RWPE2 (cell line): ENCODE data around the gene MSH3.

Source experiments
- ATAC-seq: fragments of 200-7000 bp; cut with Tn5 transposase; 3 replicates; pipeline ENCODE4 v1.9.1; 2021; ENCODE audit warnings: low read depth
- DNase-seq: peaks from one replicate; pipeline ENCODE4 v3.0.0-alpha.2; 2020; ENCODE audit warnings: low spot score
- H3K27ac ChIP-seq: fragments of 450-650 bp; 2 replicates; pipeline ENCODE4 v1.5.1; 2017; ENCODE audit warnings: mild to moderate bottlenecking; ENCODE audit not compliant: poor library complexity, severe bottlenecking
- H3K27me3 ChIP-seq: fragments of 250-450 bp; sonication (Bioruptor Pico); 2 replicates; pipeline ENCODE4 v1.5.1; 2021; ENCODE audit warnings: mild to moderate bottlenecking, moderate library complexity; ENCODE audit not compliant: insufficient read depth, poor library complexity, severe bottlenecking
- H3K36me3 ChIP-seq: fragments of 250-450 bp; sonication (Bioruptor Pico); 2 replicates; pipeline ENCODE4 v1.5.1; 2020; ENCODE audit warnings: low read depth, mild to moderate bottlenecking, moderate library complexity
- H3K4me1 ChIP-seq: fragments of 250-450 bp; sonication (Bioruptor Pico); 2 replicates; pipeline ENCODE4 v1.5.1; 2021; ENCODE audit warnings: mild to moderate bottlenecking, moderate library complexity; ENCODE audit not compliant: insufficient read depth, poor library complexity, severe bottlenecking
- H3K4me3 ChIP-seq: fragments of 250-450 bp; sonication (Bioruptor Pico); 2 replicates; pipeline ENCODE4 v1.5.1; 2021; ENCODE audit warnings: mild to moderate bottlenecking, moderate library complexity; ENCODE audit not compliant: severe bottlenecking
- H3K9me3 ChIP-seq: fragments of 250-450 bp; sonication (Bioruptor Pico); 2 replicates; pipeline ENCODE4 v1.5.1; 2021; ENCODE audit warnings: mild to moderate bottlenecking, moderate library complexity; ENCODE audit not compliant: severe bottlenecking
- TF ChIP-seq, protein P1 (sequence below): fragments of 450-650 bp; IDR thresholded peaks from one replicate; pipeline ENCODE4 v1.5.1; 2017; ENCODE audit warnings: mild to moderate bottlenecking, moderate library complexity; ENCODE audit not compliant: poor library complexity, severe bottlenecking

MSH3 gene

GRCh38 chr5:80755626-80756025 lies 101.2 kb downstream of the MSH3 start:
- TF ChIP-seq, protein P1, sequence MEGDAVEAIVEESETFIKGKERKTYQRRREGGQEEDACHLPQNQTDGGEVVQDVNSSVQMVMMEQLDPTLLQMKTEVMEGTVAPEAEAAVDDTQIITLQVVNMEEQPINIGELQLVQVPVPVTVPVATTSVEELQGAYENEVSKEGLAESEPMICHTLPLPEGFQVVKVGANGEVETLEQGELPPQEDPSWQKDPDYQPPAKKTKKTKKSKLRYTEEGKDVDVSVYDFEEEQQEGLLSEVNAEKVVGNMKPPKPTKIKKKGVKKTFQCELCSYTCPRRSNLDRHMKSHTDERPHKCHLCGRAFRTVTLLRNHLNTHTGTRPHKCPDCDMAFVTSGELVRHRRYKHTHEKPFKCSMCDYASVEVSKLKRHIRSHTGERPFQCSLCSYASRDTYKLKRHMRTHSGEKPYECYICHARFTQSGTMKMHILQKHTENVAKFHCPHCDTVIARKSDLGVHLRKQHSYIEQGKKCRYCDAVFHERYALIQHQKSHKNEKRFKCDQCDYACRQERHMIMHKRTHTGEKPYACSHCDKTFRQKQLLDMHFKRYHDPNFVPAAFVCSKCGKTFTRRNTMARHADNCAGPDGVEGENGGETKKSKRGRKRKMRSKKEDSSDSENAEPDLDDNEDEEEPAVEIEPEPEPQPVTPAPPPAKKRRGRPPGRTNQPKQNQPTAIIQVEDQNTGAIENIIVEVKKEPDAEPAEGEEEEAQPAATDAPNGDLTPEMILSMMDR = no peak
- H3K27ac ChIP-seq = no peak overlapping the region
- no peaks in the 10 kb centered on the region for H3K27me3 ChIP-seq
- H3K9me3 ChIP-seq = no peaks in the 10 kb centered on the region
- H3K4me1 ChIP-seq = no peaks in the 10 kb centered on the region
- no peak for ATAC-seq
- DNase-seq = no peak
- peaks cover 4% of the 10 kb centered on the region; the same call in 1 of the 2 replicates for H3K36me3 ChIP-seq
- H3K4me3 ChIP-seq = no peak overlapping the region

- Histone ChIP-seq H3K27me3 (no peaks in the 10 kb centered on the region), H3K9me3 (no peaks in the 10 kb centered on the region), H3K4me1 (no peaks in the 10 kb centered on the region), H3K27ac (no peak overlapping the region), H3K4me3 (no peak overlapping the region), H3K36me3 (peaks cover 4% of the 10 kb centered on the region; the same call in 1 of the 2 replicates)
- DNase-seq (no peak), ATAC-seq (no peak)
- TF ChIP-seq, protein P1 = no peak
Observed at GRCh38 chr5:80756292-80756691, 101.8 kb downstream of the MSH3 start.

GRCh38 chr5:80757290-80757689 lies 102.8 kb downstream of the MSH3 start:
- no peaks in the 10 kb centered on the region for H3K9me3 ChIP-seq
- H3K27ac ChIP-seq = no peak overlapping the region
- H3K27me3 ChIP-seq = no peaks in the 10 kb centered on the region
- peaks cover 9% of the 10 kb centered on the region for H3K4me1 ChIP-seq
- peaks cover 8% of the 10 kb centered on the region; the same call in 1 of the 2 replicates for H3K36me3 ChIP-seq
- H3K4me3 ChIP-seq = no peak overlapping the region
- TF ChIP-seq, protein P1 = no peak
- DNase-seq = no peak
- ATAC-seq = no peak

DNA sequence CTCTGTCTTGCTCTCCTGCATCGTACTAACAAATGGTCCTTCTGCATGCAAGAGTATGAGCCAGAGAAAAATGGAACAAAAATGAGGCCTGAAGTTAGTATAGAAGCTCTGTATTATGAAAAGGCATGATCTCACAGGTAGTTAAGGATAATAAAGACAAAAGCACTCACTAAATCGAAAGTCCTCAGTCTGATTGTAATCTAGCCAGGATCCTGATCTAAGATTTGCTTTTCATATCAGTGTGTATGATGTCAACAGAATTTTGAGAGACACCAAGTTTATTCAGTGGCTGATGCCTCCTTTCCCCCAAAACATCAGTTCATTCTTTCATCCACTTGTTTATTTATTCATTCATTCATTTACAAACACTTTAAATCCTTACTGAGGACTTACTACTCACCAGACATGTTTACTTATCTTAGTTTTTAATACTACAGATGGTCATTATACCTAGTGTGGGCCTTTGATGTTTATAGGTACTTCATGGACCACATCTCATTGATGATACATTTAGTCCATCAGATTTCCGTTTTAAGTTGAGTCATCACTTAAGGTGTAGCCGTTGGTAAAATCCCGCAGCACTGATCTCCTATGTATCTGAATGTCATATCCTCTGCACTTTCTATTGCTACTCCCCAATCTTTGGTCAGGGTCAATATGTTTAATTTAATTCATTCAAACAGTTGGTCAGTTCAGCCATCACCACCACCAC lies 105.6 kb downstream of the MSH3 start:
- ATAC-seq (no peak), DNase-seq (no peak)
- Histone ChIP-seq H3K36me3 (peaks cover 9% of the 10 kb centered on the region; the same call in 1 of the 2 replicates), H3K9me3 (no peaks in the 10 kb centered on the region), H3K4me1 (peaks cover 9% of the 10 kb centered on the region), H3K27ac (no peak overlapping the region), H3K27me3 (no peaks in the 10 kb centered on the region), H3K4me3 (no peak overlapping the region)
- TF ChIP-seq, protein P1 = no peak

GRCh38 chr5:80760680-80761079 lies 106.2 kb downstream of the MSH3 start:
- no peak overlapping the region for H3K27ac ChIP-seq
- peaks cover 9% of the 10 kb centered on the region for H3K4me1 ChIP-seq
- peaks cover 9% of the 10 kb centered on the region; the same call in 1 of the 2 replicates for H3K36me3 ChIP-seq
- no peak for DNase-seq
- no peak overlapping the region for H3K4me3 ChIP-seq
- H3K27me3 ChIP-seq = no peaks in the 10 kb centered on the region
- H3K9me3 ChIP-seq = no peaks in the 10 kb centered on the region
- TF ChIP-seq, protein P1 = no peak
- no peak for ATAC-seq
